Effector memory CD4-positive, alpha-beta T cell (primary cell): ENCODE data around the gene HOXA9.

Experiments
- DNase-seq, 3 donors: peaks; one replicate each; pipeline ENCODE4 v3.0.0-alpha.2; 2020
- H3K27ac ChIP-seq: 2 replicates; pipeline ENCODE4 v1.7.0; 2013; ENCODE audit warnings: mild to moderate bottlenecking, low read length, moderate library complexity; ENCODE audit not compliant: insufficient read depth, poor library complexity, severe bottlenecking
- H3K27me3 ChIP-seq: replicated peaks from 2 replicates; pipeline ENCODE4 v1.7.0; 2013; ENCODE audit warnings: mild to moderate bottlenecking, low read length; ENCODE audit not compliant: insufficient read depth, control insufficient read depth, poor library complexity, severe bottlenecking
- H3K36me3 ChIP-seq: 2 replicates; pipeline ENCODE4 v1.7.0; 2013; ENCODE audit warnings: mild to moderate bottlenecking, low read length, moderate library complexity; ENCODE audit not compliant: control insufficient read depth, insufficient read depth
- H3K4me1 ChIP-seq: 2 replicates; pipeline ENCODE4 v1.7.0; 2013; ENCODE audit warnings: low read length, mild to moderate bottlenecking; ENCODE audit not compliant: control insufficient read depth, insufficient read depth, poor library complexity, severe bottlenecking
- H3K4me3 ChIP-seq: 2 replicates; pipeline ENCODE4 v1.7.0; 2013; ENCODE audit warnings: low read length, low read depth, mild to moderate bottlenecking; ENCODE audit not compliant: insufficient read depth, poor library complexity, severe bottlenecking
- H3K9me3 ChIP-seq: 2 replicates; pipeline ENCODE4 v1.7.0; 2013; ENCODE audit warnings: mild to moderate bottlenecking, low read length, moderate library complexity; ENCODE audit not compliant: control insufficient read depth
- total RNA-seq, 3 donors: gene quantifications; one replicate each; lab custom pipeline; 2026; lab: John Stamatoyannopoulos, UW

The HOXA9 gene
- total RNA-seq = 0 reads per million in 3 donors

- no peak within 1 kb of the TSS for H3K4me3 ChIP-seq
- H3K4me1 ChIP-seq = peaks cover 46% of the 10 kb centered on the region
- H3K36me3 ChIP-seq = no peaks in the 10 kb centered on the region
- no peak for DNase-seq
- no peak within 1 kb of the TSS for H3K27ac ChIP-seq
- no peaks in the 10 kb centered on the region for H3K9me3 ChIP-seq
- peaks cover 86% of the 10 kb centered on the region for H3K27me3 ChIP-seq
Observed at GRCh38 chr7:27165089-27165995, at the start of gene HOXA9. HOXA9 (minus strand) TSS chr7:27165537; CDS start chr7:27165457, 80 bp downstream.

- Histone ChIP-seq H3K36me3 (no peaks in the 10 kb centered on the region), H3K4me3 (no peak overlapping the region), H3K27me3 (peaks cover 38% of the 10 kb centered on the region), H3K9me3 (no peaks in the 10 kb centered on the region), H3K4me1 (peaks cover 3% of the 10 kb centered on the region), H3K27ac (no peak overlapping the region)
- no peak for DNase-seq
Observed at GRCh38 chr7:27214239-27214950, 49.1 kb upstream of the HOXA9 start.

GRCh38 chr7:27213433-27214238 lies 48.3 kb upstream of the HOXA9 start:
- Histone ChIP-seq H3K4me3 (no peak overlapping the region), H3K4me1 (peaks cover 3% of the 10 kb centered on the region), H3K27ac (no peak overlapping the region), H3K36me3 (no peaks in the 10 kb centered on the region), H3K27me3 (peaks cover 39% of the 10 kb centered on the region), H3K9me3 (no peaks in the 10 kb centered on the region)
- no peak for DNase-seq

GRCh38 chr7:27212497-27213432 lies 47.4 kb upstream of the HOXA9 start:
- H3K4me3 ChIP-seq = no peak overlapping the region
- no peaks in the 10 kb centered on the region for H3K9me3 ChIP-seq
- no peak for DNase-seq
- peaks cover 3% of the 10 kb centered on the region for H3K4me1 ChIP-seq
- H3K27ac ChIP-seq = no peak overlapping the region
- H3K27me3 ChIP-seq = peaks cover 40% of the 10 kb centered on the region
- H3K36me3 ChIP-seq = no peaks in the 10 kb centered on the region

DNA sequence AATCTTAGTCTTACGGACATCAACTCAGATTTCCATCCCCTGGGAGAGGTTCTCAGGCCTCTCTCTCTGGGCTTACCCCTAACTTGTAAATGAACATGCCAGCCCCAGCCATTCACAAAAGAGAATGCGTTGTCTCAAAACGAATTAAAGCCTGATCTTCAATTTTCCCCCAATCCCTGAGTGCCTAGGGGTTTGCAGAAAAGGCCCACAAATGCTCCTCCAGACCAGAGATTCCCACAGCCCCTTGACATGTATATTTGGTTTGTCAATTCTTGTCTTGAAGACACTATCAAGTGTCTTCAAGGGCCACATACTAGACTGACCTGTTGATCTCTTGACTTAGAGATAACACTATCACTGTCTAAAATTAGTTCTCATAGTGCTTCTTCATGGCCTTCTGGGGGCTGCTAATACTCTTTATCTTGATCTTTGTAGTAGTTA lies 46.4 kb upstream of the HOXA9 start:
- no peak overlapping the region for H3K27ac ChIP-seq
- peaks cover 48% of the 10 kb centered on the region for H3K27me3 ChIP-seq

DNA sequence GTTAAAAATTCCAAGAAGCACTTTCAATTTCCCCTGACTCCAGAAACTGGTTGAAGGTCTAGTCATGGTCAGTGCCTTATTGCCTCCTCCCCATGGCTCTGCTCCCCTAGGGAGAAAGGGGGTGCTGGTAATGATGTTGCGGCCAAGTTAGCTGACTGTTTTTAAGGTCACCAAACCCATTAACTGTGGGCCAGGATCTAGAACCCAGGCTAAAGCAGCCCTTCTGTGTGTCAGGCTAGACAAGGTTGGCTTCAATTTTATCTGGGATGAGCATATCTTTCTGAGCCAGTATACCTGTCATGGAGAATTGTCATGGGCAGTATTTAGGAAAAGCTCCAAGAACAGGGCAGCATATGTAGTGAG lies 45.7 kb upstream of the HOXA9 start:
- H3K27ac ChIP-seq = no peak overlapping the region
- no peaks in the 10 kb centered on the region for H3K9me3 ChIP-seq

More for the DNA sequence above, 46.4 kb upstream of the HOXA9 start:
- H3K9me3 ChIP-seq = no peaks in the 10 kb centered on the region
- H3K4me1 ChIP-seq = peaks cover 3% of the 10 kb centered on the region
- no peaks in the 10 kb centered on the region for H3K36me3 ChIP-seq
- no peak overlapping the region for H3K4me3 ChIP-seq
- no peak for DNase-seq

DNA sequence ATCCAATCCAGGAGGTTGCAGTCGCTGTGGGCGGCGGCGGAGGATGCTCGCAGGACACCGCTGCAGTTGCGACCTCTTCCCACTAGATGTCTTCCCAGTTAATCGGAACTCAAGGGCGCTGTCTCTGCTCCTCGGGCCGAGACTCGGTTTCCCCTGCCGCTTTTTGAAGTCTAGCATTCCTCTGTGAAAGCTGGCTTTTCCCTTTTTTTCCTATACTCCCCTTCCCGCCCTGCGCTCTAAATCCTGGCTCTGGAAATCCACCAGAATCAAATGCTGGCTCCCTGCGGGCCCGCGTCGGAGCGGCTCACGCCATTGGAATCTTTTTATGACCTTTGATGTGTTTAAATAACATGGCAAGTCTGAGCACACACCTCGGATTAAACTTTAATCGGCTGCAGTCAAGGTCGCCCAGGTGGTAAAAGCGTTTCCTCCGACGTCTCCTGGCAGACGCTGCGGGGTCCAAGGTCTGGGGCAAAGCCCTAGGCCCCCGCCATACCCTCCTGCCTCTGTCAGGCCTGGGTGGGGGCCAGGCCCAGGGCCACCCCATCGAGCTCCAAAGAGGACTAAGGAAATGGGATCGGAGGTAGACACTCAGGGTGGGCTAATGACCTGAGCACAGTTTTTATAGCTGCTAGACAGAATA lies 45.2 kb upstream of the HOXA9 start:
- Histone ChIP-seq H3K4me1 (peaks cover 6% of the 10 kb centered on the region), H3K27me3 (peaks cover 58% of the 10 kb centered on the region)
- no peak for DNase-seq

More for the DNA sequence above, 45.7 kb upstream of the HOXA9 start:
- Histone ChIP-seq H3K27me3 (peaks cover 53% of the 10 kb centered on the region), H3K36me3 (no peaks in the 10 kb centered on the region), H3K4me1 (peaks cover 3% of the 10 kb centered on the region), H3K4me3 (no peak overlapping the region)
- DNase-seq = no peak

GRCh38 chr7:27209933-27210440 lies 44.6 kb upstream of the HOXA9 start:
- H3K36me3 ChIP-seq = no peaks in the 10 kb centered on the region
- no peaks in the 10 kb centered on the region for H3K9me3 ChIP-seq
- H3K27me3 ChIP-seq = peaks cover 64% of the 10 kb centered on the region
- H3K27ac ChIP-seq = no peak overlapping the region
- DNase-seq = no peak
- peaks cover 12% of the 10 kb centered on the region for H3K4me1 ChIP-seq
- H3K4me3 ChIP-seq = no peak overlapping the region

More for the DNA sequence above, 45.2 kb upstream of the HOXA9 start:
- no peak overlapping the region for H3K4me3 ChIP-seq
- H3K9me3 ChIP-seq = no peaks in the 10 kb centered on the region
- no peak overlapping the region for H3K27ac ChIP-seq
- H3K36me3 ChIP-seq = no peaks in the 10 kb centered on the region
